Naive B cell (primary cell): ENCODE results near the gene PRKG1. TPM values are rescaled to one million over a fixed set of nuclear protein-coding genes. Genes with fewer than 3 reads are reported as not detected.

Experiments
- ATAC-seq, 2 donors: fragments of 150-1000 bp; cut with Tn5 transposase; 2 replicates each; pipeline ENCODE4 v1.10.0; 2021; ENCODE audit warnings: low read depth in 2 of 2, mild to moderate bottlenecking in 2 of 2, moderate library complexity in 2 of 2
- DNase-seq: peaks from one replicate; pipeline ENCODE4 v3.0.0; 2022
- H3K27ac Mint-ChIP-seq, 6 donors: one replicate each; pipeline ENCODE4 v1.8.0; 2020 to 2022; ENCODE audit warnings: mild to moderate bottlenecking in 6 of 6, mixed read lengths in 6 of 6, moderate library complexity in 5 of 6, inconsistent platforms in 2 of 6
- H3K27me3 Mint-ChIP-seq, 3 donors: one replicate each; pipeline ENCODE4 v1.8.0; 2021 to 2022; ENCODE audit warnings: mixed read lengths in 3 of 3, mild to moderate bottlenecking in 1 of 3
- H3K36me3 Mint-ChIP-seq, 2 donors: one replicate each; pipeline ENCODE4 v1.8.0; 2020 to 2022; ENCODE audit warnings: mixed read lengths in 2 of 2, inconsistent platforms in 1 of 2, mild to moderate bottlenecking in 1 of 2
- H3K4me1 Mint-ChIP-seq, 3 donors: one replicate each; pipeline ENCODE4 v1.8.0; 2020 to 2022; ENCODE audit warnings: mixed read lengths in 3 of 3, inconsistent platforms in 1 of 3, mild to moderate bottlenecking in 1 of 3, moderate library complexity in 1 of 3
- H3K4me3 Mint-ChIP-seq, 8 donors: one replicate each; pipeline ENCODE4 v1.8.0; 2020 to 2022; ENCODE audit warnings: mild to moderate bottlenecking in 8 of 8, mixed read lengths in 8 of 8, moderate library complexity in 8 of 8, inconsistent platforms in 2 of 8
- H3K9me3 Mint-ChIP-seq, 7 donors: one replicate each; pipeline ENCODE4 v1.8.0; 2020 to 2022; ENCODE audit warnings: mixed read lengths in 7 of 7, mild to moderate bottlenecking in 5 of 7, inconsistent platforms in 2 of 7, moderate library complexity in 1 of 7
- polyA plus RNA-seq, 6 donors: library from polyadenylated mRNA; unstranded; fragments of 300-500 nt; fragmentation: Illumina TruSeq; gene quantifications; one replicate each; pipeline ENCODE4 v1.2.3, GENCODE V29; 2021; ENCODE audit warnings: low read depth in 6 of 6

The PRKG1 gene
- polyA plus RNA-seq, 6 donors from 2014 or later, result 0.21 TPM; not detected in 5

DNA sequence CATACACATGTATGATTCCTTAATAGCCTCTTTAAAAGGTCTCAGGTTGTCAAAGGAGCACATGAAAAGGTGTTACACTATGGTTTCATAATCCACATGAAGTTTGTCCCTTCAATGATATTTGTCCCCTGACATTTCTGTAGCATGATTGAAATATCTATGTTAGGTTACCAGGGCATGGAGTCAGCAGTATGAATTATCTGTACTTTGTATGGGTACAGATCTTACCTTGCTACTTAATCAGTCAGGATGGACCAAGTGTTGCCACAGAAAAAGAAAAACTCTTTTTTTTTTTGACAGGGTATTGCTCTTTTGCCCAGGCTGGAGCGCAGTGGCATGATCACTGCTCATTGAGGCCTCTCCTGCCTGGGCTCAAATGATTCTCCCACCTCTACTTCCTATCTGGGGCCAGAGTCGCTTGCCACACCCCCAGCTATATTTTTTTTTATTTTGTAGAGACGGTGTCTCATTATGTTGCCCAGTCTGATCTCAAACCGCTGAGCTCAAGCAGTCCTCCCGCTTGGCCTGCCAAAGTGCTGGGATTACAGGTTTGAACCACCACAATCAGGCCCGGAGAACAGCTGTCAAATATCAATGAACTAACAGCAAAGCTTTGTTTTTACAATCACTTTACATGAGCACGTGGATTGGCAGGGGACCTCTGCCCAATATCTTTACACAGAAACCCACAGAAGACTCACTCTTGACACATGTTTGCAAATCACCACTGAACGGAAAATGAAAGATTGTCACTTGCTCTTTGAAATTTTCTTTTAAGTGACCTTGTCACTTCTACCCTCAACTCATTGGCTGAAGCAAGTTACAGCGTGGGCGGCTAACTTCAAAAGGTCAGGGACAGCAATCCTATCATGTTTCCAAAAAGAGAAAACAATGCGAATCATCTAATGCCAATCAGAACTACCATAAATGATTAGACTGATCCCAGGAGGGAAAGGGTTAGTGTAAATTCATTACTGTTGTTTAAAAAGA, 140.2 kb downstream of the PRKG1 start:
- Mint-ChIP-seq H3K36me3 (no peaks in the 10 kb centered on the region), H3K4me3 (no peak overlapping the region), H3K4me1 (no peaks in the 10 kb centered on the region), H3K27ac (no peak overlapping the region), H3K9me3 (peaks cover 0 to 4% (median 0%) of the 10 kb centered on the region in 7 donors), H3K27me3 (no peaks in the 10 kb centered on the region)
- ATAC-seq (no peak), DNase-seq (no peak)

DNA sequence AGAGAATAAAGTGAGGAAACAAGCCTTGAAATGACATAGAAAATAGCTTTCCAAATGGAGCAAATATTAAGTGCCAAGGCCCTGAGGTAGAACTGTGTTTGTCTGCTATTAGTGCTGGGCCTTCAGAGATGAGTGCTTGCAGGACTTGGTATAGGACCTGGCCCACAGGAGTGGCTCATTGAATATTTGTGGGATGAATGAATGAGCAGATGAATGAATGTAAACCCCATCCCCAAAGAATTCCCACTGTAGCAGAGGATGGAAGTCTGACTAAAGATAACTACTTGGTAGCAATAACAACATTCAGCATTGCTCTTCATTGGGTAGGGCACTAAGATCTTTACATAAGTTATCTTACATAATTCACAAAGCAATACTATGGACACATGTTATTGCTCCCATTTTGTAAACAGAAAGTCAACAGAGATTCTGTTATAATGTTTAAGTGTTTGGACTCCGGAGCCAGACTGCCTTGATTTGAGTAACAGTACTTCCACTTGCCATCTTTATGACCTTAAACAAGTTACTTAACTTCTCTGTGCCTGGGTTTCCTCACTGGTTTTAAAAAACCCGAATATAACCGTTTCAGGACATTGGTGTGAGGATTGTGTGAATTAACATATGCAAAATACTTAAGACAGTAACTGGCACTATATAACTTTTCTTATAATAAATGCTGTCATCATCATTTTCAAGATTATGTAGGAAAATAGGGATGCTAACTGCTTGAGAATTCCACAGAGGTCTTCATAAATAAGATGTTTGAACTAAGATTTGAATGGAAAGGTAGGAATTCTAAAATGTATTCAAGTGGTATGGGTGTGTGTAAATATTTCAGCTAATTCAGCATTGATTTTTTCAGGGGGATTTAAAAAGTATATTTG, 141.9 kb downstream of the PRKG1 start:
- Mint-ChIP-seq H3K4me3 (no peak overlapping the region), H3K4me1 (no peaks in the 10 kb centered on the region), H3K27ac (no peak overlapping the region), H3K36me3 (no peaks in the 10 kb centered on the region), H3K9me3 (peaks cover 0 to 4% (median 0%) of the 10 kb centered on the region in 7 donors), H3K27me3 (no peaks in the 10 kb centered on the region)
- no peak for ATAC-seq
- no peak for DNase-seq

DNA sequence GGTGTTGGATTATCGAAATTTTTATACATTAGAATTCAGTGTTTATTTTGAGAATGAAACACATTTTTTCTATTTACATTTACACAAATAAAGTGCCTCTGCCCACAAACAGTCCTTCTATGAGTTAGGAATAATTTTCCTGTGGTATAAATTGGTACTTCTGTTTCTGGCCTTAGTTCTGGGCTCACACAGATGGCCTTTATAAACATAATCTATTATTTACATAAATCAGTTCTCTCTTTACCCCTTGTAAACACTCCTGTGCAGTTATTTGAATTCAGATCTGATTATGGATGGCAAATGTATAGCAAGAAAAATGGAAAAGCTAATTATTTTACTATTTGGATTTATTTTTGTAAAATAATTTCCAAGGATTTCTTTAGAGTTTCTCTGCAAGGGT, 143.2 kb downstream of the PRKG1 start:
- H3K9me3 Mint-ChIP-seq, result peaks cover 0 to 1% (median 0%) of the 10 kb centered on the region in 7 donors
- no peak overlapping the region for H3K4me3 Mint-ChIP-seq
- H3K27ac Mint-ChIP-seq, result no peak overlapping the region
- no peaks in the 10 kb centered on the region for H3K36me3 Mint-ChIP-seq
- no peaks in the 10 kb centered on the region for H3K4me1 Mint-ChIP-seq
- DNase-seq (no peak), ATAC-seq (no peak)
- no peaks in the 10 kb centered on the region for H3K27me3 Mint-ChIP-seq

DNA sequence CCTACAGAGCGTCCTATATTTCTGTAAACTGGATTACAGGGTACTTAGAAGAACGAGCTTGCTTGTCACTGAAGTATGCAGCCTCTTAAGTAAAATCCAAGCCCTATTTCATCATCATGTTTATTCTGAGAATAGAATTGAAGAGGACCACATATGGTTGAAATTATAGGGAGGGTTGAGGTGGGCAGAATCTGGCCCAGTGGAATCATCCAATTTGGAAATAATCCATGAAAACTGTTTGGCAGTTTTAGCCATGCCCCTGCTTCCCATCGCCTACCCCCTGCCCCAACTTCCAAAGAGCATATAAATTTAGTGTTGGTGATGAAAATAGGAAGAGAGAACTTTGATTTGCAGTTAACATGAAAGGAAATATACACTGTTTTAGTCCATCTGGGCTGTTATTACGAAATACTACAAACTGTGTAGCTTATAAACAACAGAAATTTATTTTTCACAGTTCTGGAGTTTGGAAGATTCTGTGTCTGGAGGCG, 150.4 kb downstream of the PRKG1 start:
- DNase-seq (no peak), ATAC-seq (no peak)
- H3K4me1 Mint-ChIP-seq, result no peaks in the 10 kb centered on the region
- H3K4me3 Mint-ChIP-seq, result no peak overlapping the region
- no peaks in the 10 kb centered on the region for H3K9me3 Mint-ChIP-seq
- H3K27ac Mint-ChIP-seq, result no peak overlapping the region
- no peaks in the 10 kb centered on the region for H3K36me3 Mint-ChIP-seq
- no peaks in the 10 kb centered on the region for H3K27me3 Mint-ChIP-seq

DNA sequence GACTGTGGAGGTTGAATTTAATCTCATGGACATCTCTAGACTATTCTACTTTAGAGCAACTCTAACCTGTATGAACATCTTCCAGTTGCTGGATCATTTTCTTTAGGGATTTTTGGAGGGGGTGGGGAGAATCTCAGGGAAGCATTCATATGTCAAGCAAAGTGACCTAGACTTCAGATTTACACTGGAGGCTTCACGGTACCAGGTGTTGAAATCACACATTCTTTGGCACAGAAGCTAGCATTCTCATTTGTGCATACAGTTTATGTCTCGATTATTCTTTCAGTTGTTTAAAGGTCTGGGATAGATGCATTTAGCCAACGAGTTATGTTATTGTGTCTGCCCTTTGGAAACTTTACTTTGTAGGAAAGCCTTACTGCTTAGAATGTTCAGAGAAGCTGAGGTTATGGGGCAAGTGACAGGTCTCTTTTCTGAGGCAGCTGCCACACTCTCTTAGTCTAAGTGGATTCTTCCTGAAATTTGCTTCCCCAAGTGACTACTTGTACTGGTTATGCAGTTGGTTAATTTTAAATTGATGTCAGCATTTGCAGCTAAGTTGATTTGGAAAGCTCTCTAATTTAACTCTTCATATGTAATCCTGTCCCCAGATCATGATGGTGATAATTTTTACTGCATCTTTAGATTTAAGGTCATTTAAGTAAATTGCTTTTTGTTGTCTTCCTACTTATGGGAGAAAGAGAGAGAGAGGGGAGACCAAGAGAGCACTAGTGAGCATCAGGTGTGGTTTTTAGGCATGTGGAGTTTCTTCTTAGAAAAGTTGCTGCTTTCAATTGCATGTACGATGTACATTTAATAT, 153.8 kb downstream of the PRKG1 start:
- Mint-ChIP-seq H3K27ac (no peak overlapping the region), H3K4me3 (no peak overlapping the region), H3K9me3 (no peaks in the 10 kb centered on the region), H3K4me1 (no peaks in the 10 kb centered on the region), H3K27me3 (no peaks in the 10 kb centered on the region), H3K36me3 (no peaks in the 10 kb centered on the region)
- ATAC-seq (no peak), DNase-seq (no peak)

DNA sequence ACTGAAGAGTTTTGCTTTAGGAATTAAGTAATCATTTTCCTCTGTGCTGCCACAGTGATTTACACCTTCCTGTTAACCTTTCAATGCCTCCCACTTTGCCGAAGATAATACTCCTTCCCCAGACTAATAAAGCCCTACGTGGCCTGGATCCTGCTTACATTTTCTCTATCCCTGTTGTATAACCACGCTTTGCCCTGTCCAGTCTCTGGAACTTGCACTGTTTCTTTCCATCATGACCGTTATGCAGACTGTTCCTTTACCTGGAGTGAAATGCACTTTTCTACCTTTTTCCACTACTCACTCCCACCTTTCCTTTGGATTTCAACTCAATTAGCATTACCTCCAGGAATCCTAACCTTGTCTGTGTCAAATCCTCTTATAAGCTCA, 154.4 kb downstream of the PRKG1 start:
- Mint-ChIP-seq H3K9me3 (no peaks in the 10 kb centered on the region), H3K36me3 (no peaks in the 10 kb centered on the region), H3K4me1 (no peaks in the 10 kb centered on the region), H3K4me3 (no peak overlapping the region), H3K27ac (no peak overlapping the region), H3K27me3 (no peaks in the 10 kb centered on the region)
- ATAC-seq, result no peak
- DNase-seq, result no peak

DNA sequence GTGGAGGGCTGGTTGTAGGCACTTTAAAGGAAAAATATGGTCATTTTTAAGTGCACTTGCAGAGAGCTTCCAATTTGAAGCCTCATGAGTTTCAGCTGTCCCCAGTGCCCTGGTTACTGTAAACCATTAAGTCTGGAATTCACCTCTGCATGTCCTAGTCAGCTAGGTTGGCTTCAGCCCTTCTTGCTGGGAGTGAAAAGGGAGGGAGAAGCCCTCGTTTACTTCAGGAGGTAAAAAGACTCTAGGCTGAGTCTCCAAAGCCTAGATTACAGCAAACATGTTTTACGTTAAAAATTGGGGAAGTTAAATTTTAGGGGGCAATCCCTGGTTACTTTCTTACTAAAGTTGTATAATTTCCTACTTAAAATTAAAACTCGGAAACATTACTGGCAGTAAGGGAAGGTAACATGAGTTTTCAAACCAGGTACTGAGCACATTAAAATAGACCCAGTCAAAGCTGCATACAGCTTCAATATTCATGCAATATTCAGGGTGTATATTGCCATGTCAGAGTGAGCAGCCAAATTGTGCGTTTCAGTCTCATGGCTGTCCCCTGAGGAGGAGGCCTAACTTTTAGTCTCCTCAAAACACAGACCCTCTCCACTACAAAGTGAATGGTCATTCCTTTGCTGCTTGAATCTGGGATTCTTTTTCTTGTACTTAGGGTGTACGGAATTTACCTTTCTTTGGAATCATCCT, 156.7 kb downstream of the PRKG1 start:
- Mint-ChIP-seq H3K27ac (no peak overlapping the region), H3K4me3 (no peak overlapping the region), H3K9me3 (no peaks in the 10 kb centered on the region), H3K36me3 (no peaks in the 10 kb centered on the region), H3K27me3 (no peaks in the 10 kb centered on the region), H3K4me1 (no peaks in the 10 kb centered on the region)
- no peak for ATAC-seq
- DNase-seq, result no peak

DNA sequence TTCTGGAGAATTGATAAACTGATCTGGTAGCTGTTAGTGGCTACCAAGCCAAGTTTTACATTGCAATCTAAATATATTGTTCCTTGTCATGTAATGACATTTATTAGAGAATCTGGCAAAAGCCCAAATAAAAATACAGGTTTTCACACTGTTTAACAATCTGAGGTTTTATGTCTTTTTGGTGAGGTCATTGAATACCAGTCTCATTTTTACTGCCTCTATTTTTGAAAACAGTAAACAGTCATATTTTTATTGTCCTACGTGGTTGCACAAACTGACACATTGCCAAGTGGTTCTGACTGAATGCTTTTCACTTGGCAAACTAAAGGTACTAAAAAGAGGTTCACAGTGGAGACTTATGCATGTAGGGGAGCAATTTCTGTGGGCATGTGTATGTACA, 157.5 kb downstream of the PRKG1 start:
- Mint-ChIP-seq H3K36me3 (no peaks in the 10 kb centered on the region), H3K4me1 (no peaks in the 10 kb centered on the region), H3K27ac (no peak overlapping the region), H3K9me3 (no peaks in the 10 kb centered on the region), H3K4me3 (no peak overlapping the region), H3K27me3 (no peaks in the 10 kb centered on the region)
- ATAC-seq (no peak), DNase-seq (no peak)

DNA sequence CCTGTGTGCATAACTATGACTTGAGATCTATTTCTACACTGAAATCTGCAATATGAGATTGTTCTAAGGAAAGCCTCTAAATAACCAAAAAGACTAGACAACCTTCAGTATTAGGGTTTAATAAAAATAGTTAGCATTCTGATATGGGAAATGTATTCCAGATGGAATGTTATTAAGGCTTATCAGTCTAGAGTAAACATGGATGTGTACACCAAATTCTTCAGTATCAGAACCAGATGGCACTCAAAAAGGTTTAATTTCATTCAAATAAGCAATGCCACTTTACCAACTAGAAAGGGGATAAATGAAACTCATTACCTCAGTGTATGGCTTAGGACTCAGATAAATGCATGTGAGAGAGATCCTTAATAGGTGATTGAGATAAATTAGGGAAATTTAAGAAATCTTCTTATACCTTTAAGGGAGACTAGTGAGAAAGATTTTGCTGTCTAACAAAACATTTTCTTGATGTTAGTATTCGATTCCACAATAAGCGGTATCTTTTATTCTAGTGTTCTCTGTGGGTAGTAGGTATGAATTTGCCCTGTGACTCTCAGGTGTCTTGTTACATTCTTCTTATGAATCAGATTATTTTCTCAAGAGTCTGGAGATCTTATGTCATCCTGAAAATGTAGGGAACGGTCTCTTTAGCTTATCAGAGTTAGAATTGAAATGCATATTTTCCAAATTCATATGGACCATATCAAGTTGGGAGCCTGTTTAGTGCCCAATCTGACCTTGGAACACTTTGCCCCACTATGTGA, 159.2 kb downstream of the PRKG1 start:
- ATAC-seq, result no peak
- no peaks in the 10 kb centered on the region for H3K36me3 Mint-ChIP-seq
- no peak for DNase-seq
- H3K9me3 Mint-ChIP-seq, result peaks cover 0 to 2% (median 0%) of the 10 kb centered on the region in 7 donors
- no peaks in the 10 kb centered on the region for H3K27me3 Mint-ChIP-seq
- no peaks in the 10 kb centered on the region for H3K4me1 Mint-ChIP-seq
- H3K27ac Mint-ChIP-seq, result no peak overlapping the region
- no peak overlapping the region for H3K4me3 Mint-ChIP-seq

DNA sequence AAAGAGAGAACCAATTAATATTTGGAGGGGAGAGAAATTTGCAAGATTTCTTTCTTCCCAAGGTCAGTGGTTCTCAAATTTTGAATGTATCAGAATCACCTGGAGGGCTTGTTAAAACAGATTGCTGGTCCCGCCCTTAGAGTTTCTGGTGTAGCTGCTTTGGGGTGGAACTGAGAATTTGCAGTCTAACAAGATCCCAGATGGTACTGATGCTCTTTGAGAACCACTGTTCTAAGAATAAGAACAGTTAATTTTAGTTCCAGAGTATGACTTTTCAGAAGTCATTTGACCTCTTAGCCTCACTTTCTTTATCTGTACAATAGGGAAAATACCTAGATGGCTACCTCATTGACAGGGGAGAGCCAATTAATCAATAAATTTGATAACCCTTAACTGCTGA, 161.6 kb downstream of the PRKG1 start:
- Mint-ChIP-seq H3K4me3 (no peak overlapping the region), H3K27me3 (no peaks in the 10 kb centered on the region), H3K4me1 (no peaks in the 10 kb centered on the region), H3K9me3 (peaks cover 0 to 2% (median 0%) of the 10 kb centered on the region in 7 donors), H3K27ac (no peak overlapping the region), H3K36me3 (no peaks in the 10 kb centered on the region)
- DNase-seq (no peak), ATAC-seq (no peak)

DNA sequence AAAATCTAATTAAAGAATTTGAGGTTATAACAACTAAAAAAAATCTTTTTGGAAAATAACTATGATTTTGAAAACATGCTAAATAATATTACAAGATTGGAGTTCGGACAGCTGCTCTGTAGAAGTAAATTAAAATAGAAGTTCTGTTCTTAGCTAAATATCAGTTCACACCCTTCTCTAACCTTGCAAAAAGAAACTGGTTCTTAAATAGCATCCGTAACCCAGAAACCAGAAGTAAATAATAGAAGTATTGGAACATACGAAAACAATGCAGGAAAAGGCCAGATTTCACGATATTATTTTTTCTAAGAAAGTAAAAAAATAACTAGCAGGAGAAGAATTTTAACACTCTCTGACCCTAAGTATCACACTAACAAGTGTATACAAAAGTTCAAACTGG, 164.7 kb downstream of the PRKG1 start:
- H3K27ac Mint-ChIP-seq, result no peak overlapping the region
- DNase-seq (no peak), ATAC-seq (no peak)
- H3K27me3 Mint-ChIP-seq, result no peaks in the 10 kb centered on the region
- no peaks in the 10 kb centered on the region for H3K36me3 Mint-ChIP-seq
- H3K9me3 Mint-ChIP-seq, result peaks cover 0 to 2% (median 0%) of the 10 kb centered on the region in 7 donors
- H3K4me1 Mint-ChIP-seq, result no peaks in the 10 kb centered on the region
- H3K4me3 Mint-ChIP-seq, result no peak overlapping the region

DNA sequence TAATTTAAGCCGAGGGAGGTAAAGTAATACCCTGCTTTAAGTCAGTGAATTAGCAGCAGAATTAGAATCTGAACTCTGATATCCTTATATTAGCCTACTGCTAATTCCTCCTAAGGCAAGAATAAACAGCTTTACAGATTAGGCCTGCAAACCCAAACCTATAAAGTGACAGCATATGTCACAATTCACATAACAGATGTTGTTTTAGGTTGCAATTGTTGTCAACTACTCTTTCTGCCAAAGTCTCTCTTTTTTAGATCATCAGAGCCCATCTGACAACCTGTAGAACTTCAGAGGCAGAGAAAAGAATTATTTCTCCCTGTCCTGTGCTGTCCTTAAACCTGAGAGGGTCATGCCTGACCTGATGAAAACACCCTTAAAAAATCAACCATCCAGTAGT, 167.2 kb downstream of the PRKG1 start:
- Mint-ChIP-seq H3K27me3 (no peaks in the 10 kb centered on the region), H3K4me3 (no peak overlapping the region), H3K36me3 (no peaks in the 10 kb centered on the region), H3K4me1 (no peaks in the 10 kb centered on the region), H3K27ac (no peak overlapping the region), H3K9me3 (peaks cover 0 to 2% (median 0%) of the 10 kb centered on the region in 7 donors)
- no peak for DNase-seq
- ATAC-seq, result no peak
